GM18858 (cell line): ENCODE data around the gene THSD7B.

Experiments
- ATAC-seq: cut with Tn5 transposase; IDR thresholded peaks from one replicate; pipeline ENCODE4 v1.9.1; 2021; ENCODE audit not compliant: unreplicated experiment

THSD7B gene

DNA sequence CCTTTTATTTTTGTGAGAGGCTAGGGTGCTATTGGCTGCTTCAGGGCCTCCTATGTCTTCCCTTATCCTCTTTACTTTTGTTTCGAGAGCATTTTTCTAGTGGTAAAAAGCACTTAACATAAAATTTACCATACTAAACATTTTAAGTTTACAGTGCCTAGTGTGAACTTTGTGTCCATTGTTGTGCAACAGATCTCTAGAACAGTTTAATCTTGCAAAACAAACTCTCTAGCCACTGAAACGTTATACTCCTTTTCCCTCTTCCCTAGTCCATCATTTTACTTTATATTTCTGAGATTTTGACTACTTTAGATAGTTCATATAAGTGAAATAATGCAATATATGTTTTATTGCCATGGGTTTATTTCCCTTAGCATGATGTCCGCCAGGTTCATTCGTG is 580.6 kb downstream of the THSD7B start:
- no peak for ATAC-seq

DNA sequence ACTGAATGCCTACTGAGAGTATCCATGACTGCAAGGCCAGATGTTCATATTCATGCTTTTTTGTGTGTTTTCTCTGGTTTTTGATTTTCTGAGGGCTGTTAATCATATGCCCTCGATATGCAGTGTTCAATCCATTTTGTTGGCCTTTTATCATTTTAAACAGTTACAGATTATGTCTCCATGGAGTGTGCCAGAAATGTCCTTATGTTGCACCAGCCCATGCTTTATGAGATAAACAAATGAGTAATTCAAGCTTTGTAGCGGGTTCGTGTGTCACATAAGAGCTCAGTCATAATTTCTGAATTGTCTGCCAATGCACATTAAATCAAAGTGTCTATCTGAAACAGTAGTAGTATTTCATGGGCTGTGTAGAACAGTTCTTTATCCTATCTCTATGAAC is 583.0 kb downstream of the THSD7B start:
- no peak for ATAC-seq

DNA sequence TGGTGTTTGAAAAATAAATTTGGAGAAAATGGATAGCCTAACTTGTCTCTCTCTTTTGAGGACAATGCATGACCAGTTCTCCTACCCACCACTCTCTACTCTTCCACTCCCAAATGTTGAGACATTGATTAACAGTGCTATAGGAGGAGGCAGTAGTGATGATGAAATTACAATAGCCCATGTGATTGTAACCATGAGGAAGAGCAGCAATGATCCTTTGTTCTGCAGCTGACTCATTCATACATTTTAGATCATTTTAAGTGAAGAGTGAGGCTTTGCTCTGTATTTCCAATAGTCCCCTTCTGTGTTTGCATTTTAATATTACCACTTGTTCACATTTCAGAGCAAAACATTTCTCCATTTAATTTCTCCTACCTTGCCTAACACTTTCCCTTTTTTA is 592.3 kb downstream of the THSD7B start:
- no peak for ATAC-seq

DNA sequence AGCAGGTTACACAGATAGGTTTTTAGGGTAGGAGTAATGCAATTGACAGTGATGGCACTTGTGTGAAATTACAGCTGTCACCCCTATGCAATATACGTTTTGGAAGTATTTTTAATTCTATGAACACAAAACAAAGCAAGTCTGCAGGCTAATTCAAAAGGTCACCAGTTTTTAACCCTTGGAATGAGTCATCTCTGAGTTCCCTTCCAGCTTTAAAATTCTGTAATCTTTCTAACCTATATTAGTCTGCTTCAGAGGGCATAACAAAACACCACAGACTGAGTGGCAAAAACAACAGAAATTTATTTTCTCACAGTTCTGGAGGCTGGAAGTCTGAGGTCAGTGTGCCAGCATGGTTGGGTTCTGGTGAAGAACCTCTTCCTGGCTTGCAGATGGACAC is 602.0 kb downstream of the THSD7B start:
- ATAC-seq: no peak

DNA sequence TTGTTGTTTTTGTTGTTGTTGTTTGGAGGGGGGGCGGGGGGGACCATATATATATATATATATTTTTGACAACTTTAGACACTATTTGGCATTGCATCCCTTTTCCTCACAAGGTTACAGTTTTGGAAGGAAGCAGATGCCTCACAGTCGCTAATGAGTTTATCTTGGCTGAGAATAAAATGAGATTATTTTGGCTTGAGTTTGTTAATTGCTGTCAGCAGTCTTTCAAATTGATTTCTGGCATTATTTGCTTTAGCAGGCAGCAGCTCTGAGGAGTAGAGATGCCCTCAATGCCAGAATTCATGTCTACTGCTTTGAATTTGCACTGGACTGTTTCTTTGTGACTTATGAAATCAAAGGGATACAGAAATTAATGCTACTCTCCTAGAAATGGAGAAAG is 603.8 kb downstream of the THSD7B start:
- no peak for ATAC-seq

DNA sequence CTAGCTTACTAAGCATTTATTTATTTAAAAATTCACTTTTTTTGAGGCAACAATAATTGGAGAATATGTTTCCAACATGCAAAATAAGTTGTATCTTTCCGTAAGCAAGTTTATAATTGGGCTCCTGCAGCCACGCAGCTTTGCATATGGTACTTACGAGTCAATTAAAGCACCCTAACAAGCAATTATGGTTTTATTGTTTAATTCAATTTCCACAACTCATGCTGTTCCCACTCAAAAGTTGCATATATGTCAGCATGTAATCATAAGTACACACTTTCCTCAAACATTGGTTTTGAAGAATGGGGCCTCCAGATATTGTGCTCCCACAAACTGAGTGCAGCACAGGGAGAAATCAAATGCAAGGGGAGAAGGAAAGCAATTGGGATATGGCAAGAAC is 613.8 kb downstream of the THSD7B start:
- no peak for ATAC-seq

DNA sequence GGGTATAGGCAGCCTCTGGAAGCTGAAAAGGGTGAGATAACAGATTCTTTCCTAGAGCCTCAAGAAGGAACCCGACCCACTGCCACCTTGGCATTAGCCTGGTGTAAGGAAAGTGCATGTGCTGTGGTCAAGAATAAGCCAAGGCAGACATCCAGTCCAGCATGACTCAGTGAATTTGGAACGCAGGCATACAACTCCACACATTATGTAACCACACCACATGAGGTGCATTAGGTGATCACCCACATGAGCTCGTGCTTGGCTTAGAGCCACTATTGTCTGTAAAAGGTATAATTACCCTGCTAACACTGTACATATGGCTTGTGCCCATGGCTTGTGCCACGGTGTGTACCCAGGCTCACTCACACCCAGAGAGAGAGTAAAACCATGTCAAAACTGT is 615.3 kb downstream of the THSD7B start:
- no peak for ATAC-seq

DNA sequence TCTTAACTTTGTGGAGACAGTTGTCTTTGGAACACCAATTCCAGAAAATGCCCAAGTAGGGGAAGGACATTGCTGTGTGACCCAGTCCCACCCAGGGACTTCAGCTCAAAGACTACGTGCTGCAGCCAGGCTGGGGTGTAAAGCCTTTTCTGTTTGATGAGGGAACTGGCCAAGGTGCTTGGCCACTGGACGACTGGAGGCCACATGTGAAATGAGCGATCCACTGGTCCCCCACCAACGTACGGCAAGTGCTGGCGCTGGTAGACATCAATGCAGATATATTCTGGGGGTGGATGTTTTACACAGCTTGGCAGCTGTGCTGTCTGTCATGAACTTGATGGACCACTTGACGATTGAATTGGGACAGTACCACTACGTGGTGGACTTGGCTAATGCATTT is 616.4 kb downstream of the THSD7B start:
- no peak for ATAC-seq

DNA sequence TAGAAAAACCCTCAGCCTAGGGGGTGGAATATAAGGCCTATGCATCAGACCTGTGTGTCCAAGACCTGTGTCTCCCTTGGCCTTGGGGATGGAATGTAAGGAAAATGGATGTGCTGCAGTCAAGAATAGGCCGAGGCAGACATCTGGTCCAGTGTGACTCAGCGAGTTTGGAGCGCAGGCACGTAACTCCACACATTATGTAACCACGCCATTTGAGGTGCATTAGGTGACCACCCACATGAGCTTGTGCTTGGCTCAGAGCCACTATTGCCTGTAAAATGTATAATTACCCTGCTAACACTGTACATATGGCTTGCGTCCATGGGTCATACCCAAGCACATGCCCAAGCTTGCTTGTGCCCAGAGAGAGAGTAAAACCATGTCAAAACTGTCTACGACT is 618.0 kb downstream of the THSD7B start:
- ATAC-seq: no peak

DNA sequence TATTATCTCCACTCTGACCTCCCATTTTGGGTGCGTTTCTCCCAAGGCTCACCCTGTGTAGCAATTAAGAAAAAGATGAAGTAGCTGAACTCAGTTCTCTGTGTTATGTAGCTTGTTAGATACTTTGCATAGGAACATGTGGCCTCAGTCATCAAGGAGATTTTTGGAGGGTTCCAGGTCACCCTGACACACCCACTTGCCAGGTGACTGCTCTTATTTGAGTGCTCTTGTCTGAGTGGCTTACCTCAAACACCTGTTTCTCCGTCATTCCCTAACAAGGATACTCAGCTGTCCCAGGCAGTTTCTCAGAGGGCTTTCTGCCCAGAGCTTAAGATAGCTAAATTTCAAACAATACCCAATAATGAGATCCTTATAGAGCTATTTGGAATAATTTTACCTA is 621.7 kb downstream of the THSD7B start:
- ATAC-seq: no peak

DNA sequence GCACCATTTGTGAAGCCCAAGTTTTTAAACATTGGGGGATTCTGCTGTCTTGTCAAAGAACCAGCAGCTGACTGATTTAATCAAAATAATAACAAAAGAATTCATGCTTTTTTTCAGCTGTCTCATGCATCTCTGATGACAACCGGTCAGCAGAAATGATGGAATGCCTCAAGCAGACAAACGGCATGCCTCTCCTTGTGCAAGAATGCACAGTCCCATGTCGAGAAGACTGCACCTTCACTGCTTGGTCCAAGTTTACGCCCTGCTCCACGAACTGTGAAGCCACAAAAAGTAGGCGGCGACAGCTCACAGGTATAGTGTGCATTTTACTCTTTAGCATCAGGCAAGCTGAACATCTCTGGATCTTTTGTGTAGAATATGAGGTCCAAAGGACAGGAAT is 640.2 kb downstream of the THSD7B start:
- no peak for ATAC-seq

DNA sequence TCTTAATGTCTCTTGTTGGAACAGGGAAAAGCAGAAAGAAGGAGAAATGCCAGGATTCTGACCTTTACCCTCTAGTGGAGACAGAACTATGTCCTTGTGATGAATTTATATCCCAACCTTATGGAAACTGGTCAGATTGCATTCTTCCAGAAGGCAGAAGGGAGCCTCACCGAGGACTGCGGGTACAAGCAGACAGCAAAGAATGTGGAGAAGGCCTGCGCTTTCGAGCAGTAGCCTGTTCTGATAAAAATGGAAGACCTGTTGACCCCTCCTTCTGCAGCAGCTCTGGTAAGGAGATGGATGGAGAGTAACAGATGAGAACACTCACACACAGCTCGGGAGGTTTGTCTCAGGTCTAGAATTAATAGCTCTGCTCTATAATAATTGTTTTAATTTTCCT is 646.2 kb downstream of the THSD7B start:
- no peak for ATAC-seq

DNA sequence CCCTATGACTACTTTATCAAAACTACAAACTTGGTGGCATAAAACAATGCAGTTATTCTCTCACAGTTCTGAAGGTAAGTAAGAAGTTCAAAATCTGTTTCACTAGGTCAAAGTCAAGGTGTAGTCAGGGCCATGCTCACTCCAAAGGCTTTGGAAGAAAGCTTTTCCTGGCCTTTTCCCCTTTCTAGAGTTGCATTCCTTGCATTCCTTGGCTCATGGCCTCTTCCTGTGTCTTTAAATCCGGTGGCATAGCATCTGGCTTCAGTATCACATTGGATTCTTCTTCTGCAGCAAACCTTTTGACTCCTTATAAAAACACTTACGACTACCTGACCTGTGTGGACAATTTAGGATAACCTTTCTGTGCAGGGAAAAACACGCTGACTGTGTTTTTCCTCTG is 655.4 kb downstream of the THSD7B start:
- ATAC-seq: no peak

DNA sequence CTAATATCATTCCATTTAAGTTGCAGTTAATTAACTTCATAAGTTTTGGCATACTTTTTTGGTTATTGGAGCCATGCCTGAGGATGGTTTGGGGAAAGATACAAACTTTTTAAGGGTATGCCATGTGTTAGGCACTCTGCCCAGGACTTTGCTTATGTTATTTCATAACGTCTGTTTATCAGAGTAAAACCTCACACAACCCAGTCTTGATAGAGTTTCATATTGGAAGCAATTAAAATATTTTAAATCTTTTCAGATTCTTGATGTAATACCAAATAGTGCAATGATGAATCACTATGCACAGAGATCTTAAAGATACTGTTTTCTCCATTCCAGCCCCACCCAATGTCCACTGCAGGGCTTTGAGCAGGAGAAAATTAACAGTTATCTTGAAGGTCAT is 669.8 kb downstream of the THSD7B start:
- ATAC-seq: no peak

DNA sequence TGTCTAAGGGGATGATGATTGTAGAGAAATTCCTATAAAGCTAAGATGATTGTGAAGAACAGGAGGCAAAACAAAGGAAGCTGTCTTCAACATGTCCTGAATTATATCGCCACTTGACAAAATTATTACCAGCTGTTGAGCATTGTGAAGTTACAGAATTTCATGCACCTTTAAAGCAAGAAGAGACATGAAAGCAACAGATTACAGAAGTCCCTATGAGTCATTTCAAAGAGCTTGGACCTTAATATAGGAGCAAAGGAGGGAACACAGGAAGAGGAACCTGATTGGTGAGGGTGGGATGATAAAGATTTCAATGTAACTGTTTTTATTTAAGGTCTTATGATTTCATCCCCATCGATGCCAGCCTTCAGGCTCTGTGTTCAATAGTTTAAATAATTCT is 672.0 kb downstream of the THSD7B start:
- no peak for ATAC-seq

DNA sequence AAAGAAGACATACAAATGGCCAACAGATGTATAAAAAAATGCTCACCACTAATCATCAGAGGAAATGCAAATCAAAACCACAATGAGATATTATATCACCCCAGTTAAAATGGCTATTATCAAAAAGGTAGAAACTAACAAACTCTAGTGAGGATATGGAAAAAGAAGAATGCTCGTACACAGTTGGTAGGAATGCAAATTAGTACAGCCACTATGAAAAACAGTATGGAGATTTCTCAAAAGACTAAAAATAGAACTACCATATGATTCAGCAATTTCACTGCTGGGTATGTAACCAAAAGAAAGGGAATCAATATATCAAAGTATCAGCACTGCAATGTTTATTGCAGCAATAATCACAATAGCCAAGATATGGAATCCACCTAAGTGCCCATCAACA is 679.6 kb downstream of the THSD7B start:
- ATAC-seq: no peak

DNA sequence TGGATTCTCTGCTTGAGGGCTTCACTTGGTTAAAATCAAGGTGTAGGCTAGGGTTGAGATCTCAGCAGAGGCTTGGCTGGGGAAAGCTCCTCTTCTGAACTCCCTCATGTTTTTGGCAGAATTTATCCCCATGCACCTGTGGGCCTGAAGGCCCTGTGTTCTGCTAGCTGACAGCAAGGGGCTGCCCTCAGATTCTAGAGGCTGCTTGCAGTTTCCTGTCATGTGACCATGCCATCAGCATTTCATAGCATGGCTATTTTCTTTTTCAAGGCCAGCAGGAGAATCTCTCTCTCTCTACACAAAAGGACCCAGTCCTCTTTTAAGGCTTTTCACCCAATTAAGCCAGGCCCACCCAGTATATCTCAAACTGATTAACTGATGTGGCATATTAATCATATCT is 684.1 kb downstream of the THSD7B start:
- ATAC-seq: no peak

DNA sequence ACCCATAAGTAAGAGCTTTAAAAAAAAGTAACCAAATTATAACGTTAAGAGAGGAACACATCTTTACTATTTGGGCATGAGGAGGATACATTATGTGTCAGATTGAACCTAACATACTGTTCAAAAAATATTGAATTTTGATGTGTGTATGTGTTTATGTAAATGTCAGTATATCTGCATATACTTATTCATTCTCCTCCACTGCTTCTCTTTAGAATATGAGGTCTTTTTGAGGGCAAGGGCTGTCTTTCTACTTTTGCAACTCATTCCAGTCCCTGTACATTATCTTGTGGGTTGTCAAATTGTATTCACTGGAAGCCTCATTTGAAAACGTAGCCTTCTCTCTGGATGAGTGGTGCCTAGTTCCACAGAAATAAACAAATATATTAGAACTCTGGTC is 689.5 kb downstream of the THSD7B start:
- no peak for ATAC-seq

DNA sequence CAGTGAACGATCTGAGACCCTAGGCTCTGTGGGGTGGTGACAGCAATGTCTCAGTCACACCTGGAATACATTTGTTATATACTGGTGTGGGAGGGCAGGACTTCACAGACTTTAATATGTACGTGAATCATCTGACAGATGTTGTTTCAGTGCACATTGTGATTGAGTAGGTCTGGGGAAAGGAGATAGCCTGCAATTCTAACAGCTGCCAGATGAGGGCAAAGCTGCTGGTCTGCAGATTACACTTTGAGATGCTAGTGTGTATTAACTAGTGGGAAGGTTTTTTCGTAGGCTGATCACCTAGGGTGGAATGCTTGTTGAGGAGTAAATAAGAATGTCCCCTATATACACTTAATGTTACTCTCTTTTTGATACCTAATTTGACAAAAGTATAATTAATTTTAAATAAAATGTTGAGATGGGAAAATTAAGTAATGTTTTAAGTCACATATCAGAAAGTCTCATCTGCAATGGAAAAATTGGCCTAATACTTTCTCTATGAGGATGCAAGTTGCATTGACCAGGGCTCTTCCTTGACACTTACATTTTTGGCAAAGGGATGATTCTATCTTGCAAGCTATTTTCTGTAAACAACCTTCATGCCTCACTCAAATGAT is 702.0 kb downstream of the THSD7B start:
- ATAC-seq: peak; percentile 82

DNA sequence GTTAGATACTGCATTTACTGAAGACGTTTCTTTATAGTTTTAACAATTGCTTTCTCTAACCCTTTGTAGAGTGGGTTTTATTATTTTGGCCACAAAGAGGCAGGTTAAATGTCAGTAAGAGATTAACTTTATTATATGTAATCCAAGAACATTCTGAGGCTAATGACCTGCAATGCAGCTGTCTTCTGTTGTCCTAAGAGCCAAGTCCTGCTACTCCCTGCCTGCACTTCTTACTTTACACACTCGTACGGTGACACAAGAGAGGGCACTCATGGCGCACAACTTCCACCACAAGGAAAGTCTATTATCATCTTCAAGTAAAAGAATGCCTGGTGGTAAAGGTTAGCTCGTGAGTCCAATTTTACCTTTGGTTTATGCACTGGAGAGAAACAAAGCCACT is 727.9 kb downstream of the THSD7B start:
- no peak for ATAC-seq

DNA sequence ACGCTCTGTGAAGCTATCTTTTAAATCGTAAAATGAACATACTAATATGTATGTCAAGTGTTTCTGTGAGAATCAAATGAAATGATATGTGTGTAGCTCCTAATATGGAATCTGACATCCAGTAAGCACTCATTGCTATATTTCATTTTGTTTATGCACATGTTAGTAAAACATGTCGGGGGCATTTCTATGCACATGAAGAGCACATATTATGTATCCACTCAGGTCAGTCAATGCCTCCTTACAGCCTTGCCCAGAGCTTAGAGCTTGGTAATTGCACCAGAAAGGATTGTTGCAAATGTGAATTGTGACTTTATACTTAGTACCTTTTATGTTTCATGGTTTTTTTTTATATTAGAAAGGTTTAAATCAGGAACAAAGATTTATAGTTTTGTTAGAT is 735.3 kb downstream of the THSD7B start:
- ATAC-seq: no peak

DNA sequence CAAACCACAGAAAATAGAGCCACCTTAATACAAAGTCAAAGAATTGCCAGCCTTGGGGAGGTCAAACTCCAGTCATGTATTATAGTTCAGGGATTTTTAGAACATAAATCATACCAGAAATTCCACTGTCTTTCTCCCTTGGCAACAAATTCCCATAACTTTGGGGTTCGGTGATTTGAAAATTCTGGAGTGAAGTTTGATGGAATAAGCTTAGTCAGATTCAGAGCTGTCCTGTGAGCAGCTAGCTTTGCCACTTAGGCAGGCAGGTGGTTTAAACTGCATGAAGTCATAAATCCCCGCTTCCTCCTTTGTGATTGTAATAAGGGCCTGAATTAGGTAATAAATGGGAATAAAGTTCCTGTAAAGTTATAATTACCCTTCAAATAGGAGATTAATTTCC is 741.9 kb downstream of the THSD7B start:
- no peak for ATAC-seq

DNA sequence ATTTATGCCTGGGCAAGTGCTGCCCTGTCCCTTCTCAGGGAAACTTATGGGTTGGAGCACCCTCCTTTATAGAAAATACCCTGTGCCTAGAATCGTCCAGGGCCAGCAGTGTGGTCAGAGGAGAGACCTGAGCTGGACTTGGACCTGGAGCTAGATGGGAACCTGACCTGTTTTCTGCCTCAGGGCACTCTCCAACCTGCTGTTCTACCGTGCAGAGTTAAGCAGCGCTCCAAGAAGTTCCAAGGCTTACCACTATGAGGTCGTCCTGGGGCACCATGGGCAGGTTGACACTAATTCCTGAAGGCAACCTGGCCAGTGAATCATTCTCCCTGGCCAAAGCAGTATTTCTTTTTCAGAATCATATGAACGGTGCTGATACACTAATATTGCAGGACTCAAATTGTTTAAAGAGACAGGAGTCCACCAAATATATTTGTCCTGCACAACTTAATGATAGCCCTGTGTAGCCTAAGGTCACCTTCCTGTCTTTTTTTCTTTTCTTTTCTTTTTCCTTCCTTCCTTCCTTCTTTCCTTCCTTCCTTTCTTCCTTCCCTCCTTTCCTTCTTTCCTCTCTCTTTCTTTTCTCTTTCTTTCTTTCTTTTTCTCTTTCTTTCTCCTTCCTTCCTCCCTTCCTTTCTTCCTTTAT is 743.5 kb downstream of the THSD7B start:
- no peak for ATAC-seq
